ENCODE results near the gene IRF2BPL.

DNA sequence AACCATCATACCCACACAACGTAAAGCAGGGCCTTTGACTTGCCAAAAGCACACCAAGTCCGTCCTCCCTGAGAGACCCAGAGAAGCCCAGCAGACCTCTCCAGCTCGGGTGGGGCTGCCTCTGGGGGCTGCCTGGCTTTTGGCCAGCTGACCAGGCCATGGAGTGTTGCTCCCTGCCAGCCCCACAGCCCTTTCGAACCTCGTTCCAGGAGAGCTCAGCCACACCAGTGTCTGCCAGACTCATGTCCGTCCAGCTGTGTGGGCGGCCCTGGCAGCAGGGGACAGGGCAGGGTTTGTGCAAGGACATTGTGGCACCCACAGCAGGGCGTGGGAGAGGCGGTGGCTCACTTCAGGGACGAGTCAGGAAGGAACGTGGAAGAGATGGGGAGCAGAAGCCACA, 22.6 kb upstream of the IRF2BPL start:
- no peak for TF ChIP-seq POLR2A (IDR thresholded peaks at IDR 0.05; ENCODE audit: borderline replicate concordance, extremely low read depth, insufficient read depth, insufficient read length)
- no peak for TF ChIP-seq EZH2 (IDR thresholded peaks at IDR 0.05)
- TF ChIP-seq, protein P1, sequence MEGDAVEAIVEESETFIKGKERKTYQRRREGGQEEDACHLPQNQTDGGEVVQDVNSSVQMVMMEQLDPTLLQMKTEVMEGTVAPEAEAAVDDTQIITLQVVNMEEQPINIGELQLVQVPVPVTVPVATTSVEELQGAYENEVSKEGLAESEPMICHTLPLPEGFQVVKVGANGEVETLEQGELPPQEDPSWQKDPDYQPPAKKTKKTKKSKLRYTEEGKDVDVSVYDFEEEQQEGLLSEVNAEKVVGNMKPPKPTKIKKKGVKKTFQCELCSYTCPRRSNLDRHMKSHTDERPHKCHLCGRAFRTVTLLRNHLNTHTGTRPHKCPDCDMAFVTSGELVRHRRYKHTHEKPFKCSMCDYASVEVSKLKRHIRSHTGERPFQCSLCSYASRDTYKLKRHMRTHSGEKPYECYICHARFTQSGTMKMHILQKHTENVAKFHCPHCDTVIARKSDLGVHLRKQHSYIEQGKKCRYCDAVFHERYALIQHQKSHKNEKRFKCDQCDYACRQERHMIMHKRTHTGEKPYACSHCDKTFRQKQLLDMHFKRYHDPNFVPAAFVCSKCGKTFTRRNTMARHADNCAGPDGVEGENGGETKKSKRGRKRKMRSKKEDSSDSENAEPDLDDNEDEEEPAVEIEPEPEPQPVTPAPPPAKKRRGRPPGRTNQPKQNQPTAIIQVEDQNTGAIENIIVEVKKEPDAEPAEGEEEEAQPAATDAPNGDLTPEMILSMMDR (IDR thresholded peaks at IDR 0.05 in 2 of 3, conservative IDR thresholded peaks at IDR 0.05 in 1 of 3; ENCODE audit: borderline replicate concordance in 1 of 3, insufficient read depth in 1 of 3, low read depth in 2 of 3, low read length in 2 of 3): no peak
- TF ChIP-seq ZBTB33 (IDR thresholded peaks at IDR 0.05; ENCODE audit: extremely low read depth, insufficient replicate concordance, low read length): no peak
- no peak for TF ChIP-seq ELF1 (IDR thresholded peaks at IDR 0.05; ENCODE audit: borderline replicate concordance, low read depth)
- TF ChIP-seq POLR2AphosphoS5 (IDR thresholded peaks at IDR 0.05; ENCODE audit: low read depth, low read length): no peak
- no peak for TF ChIP-seq ZNF274 (IDR thresholded peaks at IDR 0.05; ENCODE audit: low read depth, low read length)
- TF ChIP-seq YY1 (IDR thresholded peaks at IDR 0.05; ENCODE audit: extremely low read depth, insufficient replicate concordance, low read depth, low read length): no peak
